Uterus (tissue), 4 donors: ENCODE data around the gene FOXD2. TPM values are rescaled to one million over a fixed set of nuclear protein-coding genes. Genes with fewer than 3 reads are reported as not detected.

Source experiments
- DNase-seq, 2 donors: peaks; one replicate each; pipeline ENCODE4 v3.0.0-alpha.2; 2019 to 2020
- H3K27ac ChIP-seq, 2 donors: fragments of 200-600 bp; sonication (generic); 1 replicate in 1 of 2; 2 replicates in 1 of 2; pipeline ENCODE4 v1.5.1; 2016 to 2018
- H3K27me3 ChIP-seq, 2 donors: fragments of 200-600 bp; sonication (generic); one replicate each; pipeline ENCODE4 v1.5.1; 2018 to 2019; ENCODE audit warnings: control low read depth in 1 of 2
- H3K36me3 ChIP-seq, 2 donors: fragments of 200-600 bp; sonication (generic); one replicate each; pipeline ENCODE4 v1.5.1; 2019; ENCODE audit warnings: control low read depth in 1 of 2
- H3K4me1 ChIP-seq, 2 donors: fragments of 200-600 bp; sonication (generic); one replicate each; pipeline ENCODE4 v1.5.1; 2018 to 2019; ENCODE audit warnings: control low read depth in 1 of 2
- H3K4me3 ChIP-seq, 2 donors: fragments of 200-600 bp; sonication (generic); 1 replicate in 1 of 2; 2 replicates in 1 of 2; pipeline ENCODE4 v1.5.1; 2018 to 2019; ENCODE audit warnings: mild to moderate bottlenecking in 1 of 2
- H3K9me3 ChIP-seq, 2 donors: fragments of 200-600 bp; sonication (generic); one replicate each; pipeline ENCODE4 v1.5.1; 2019; ENCODE audit warnings: control low read depth in 1 of 2
- CTCF ChIP-seq, 4 experiments: fragments of 200-600 bp in 2 of 4; fragments of 450-650 bp in 2 of 4; sonication (generic) in 2 of 4; IDR thresholded peaks; one replicate each; pipeline ENCODE4 v1.5.1; 2016 to 2019; ENCODE audit warnings: antibody characterized with exemption in 4 of 4, mild to moderate bottlenecking in 2 of 4, moderate library complexity in 1 of 4
- POLR2A ChIP-seq, 2 donors: fragments of 450-650 bp; IDR thresholded peaks; one replicate each; pipeline ENCODE4 v1.6.1; 2016; ENCODE audit warnings: antibody characterized with exemption in 2 of 2, mild to moderate bottlenecking in 1 of 2, moderate library complexity in 1 of 2
- intact Hi-C: fragments of 100-400 bp; cut with DNase I; formaldehyde crosslinking; loops from one replicate; pipeline ENCODE4 v1.15.1; 2023; ENCODE audit warnings: low total_unique reads
- total RNA-seq, 4 donors: library from RNA; depleted of rRNA in 3 of 4; stranded (reverse); fragments of >200 nt in 3 of 4; gene quantifications; one replicate each; pipeline versions ENCODE4 v1.1.0 to v1.2.4, GENCODE V29; 2014 to 2023
- donor health status: DM: yes; HTN: yes; CAD: no.

Gene FOXD2
- total RNA-seq, 4 donors from 2014 or later = 0.62 to 0.67 TPM; not detected in 2

- TF ChIP-seq CTCF (IDR thresholded peaks at IDR 0.05) = peak; percentile 39 to 73 (median 59)
- TF ChIP-seq POLR2A (IDR thresholded peaks at IDR 0.05) = no peak
- Histone ChIP-seq H3K36me3 (no peaks in the 10 kb centered on the region), H3K9me3 (no peaks in the 10 kb centered on the region), H3K27ac (peak overlapping the region; percentile 47 to 74), H3K4me1 (peaks cover 0 to 36% of the 10 kb centered on the region in 2 donors), H3K4me3 (peak overlapping the region; percentile 38 to 47), H3K27me3 (peaks cover 6 to 55% of the 10 kb centered on the region in 2 donors)
- intact Hi-C loops = loop anchor here (10.0 kb wide), 1 partner anchor 278 kb away; no protein-coding TSS in a partner anchor
- DNase-seq = peak; percentile 47 to 69
These were observed 1.4 kb upstream of the FOXD2 start for GRCh38 chr1:47436304-47436978.

- Histone ChIP-seq H3K4me1 (peaks cover 0 to 34% of the 10 kb centered on the region in 2 donors), H3K36me3 (no peaks in the 10 kb centered on the region), H3K27ac (peak overlapping the region; percentile 47 to 74), H3K9me3 (no peaks in the 10 kb centered on the region), H3K4me3 (peak overlapping the region; percentile 38 to 47), H3K27me3 (peaks cover 6 to 49% of the 10 kb centered on the region in 2 donors)
- intact Hi-C loops = loop anchor here (10.0 kb wide), 1 partner anchor 278 kb away; no protein-coding TSS in a partner anchor
- no peak for DNase-seq
- no peak for TF ChIP-seq CTCF (IDR thresholded peaks at IDR 0.05)
- no peak for TF ChIP-seq POLR2A (IDR thresholded peaks at IDR 0.05)
These were observed 831 bp upstream of the FOXD2 start for GRCh38 chr1:47436979-47437446.

- DNase-seq = no peak
- Histone ChIP-seq H3K27me3 (peaks cover 6 to 44% of the 10 kb centered on the region in 2 donors), H3K9me3 (no peaks in the 10 kb centered on the region), H3K27ac (peak overlapping the region; percentile 47 to 74), H3K4me3 (peak overlapping the region in 1 of 2 donors; percentile 47), H3K36me3 (no peaks in the 10 kb centered on the region), H3K4me1 (peaks cover 0 to 27% of the 10 kb centered on the region in 2 donors)
- intact Hi-C loops = loop anchor here (10.0 kb wide), 1 partner anchor 276 kb away; no protein-coding TSS in a partner anchor
- no peak for TF ChIP-seq POLR2A (IDR thresholded peaks at IDR 0.05)
- no peak for TF ChIP-seq CTCF (IDR thresholded peaks at IDR 0.05)
These were observed 547 bp downstream of the FOXD2 start for GRCh38 chr1:47438165-47439016.

GRCh38 chr1:47439017-47439818, 1.4 kb downstream of the FOXD2 start:
- intact Hi-C loops = loop anchor here (10.0 kb wide), 1 partner anchor 276 kb away; no protein-coding TSS in a partner anchor
- TF ChIP-seq CTCF (IDR thresholded peaks at IDR 0.05) (no peak), POLR2A (IDR thresholded peaks at IDR 0.05) (no peak)
- H3K4me1 ChIP-seq = peaks cover 0 to 20% of the 10 kb centered on the region in 2 donors
- no peaks in the 10 kb centered on the region for H3K9me3 ChIP-seq
- no peak overlapping the region for H3K4me3 ChIP-seq
- H3K27me3 ChIP-seq = peaks cover 10 to 46% of the 10 kb centered on the region in 2 donors
- H3K36me3 ChIP-seq = no peaks in the 10 kb centered on the region
- no peak for DNase-seq
- no peak overlapping the region for H3K27ac ChIP-seq
